B cell (primary cell): ENCODE measurements around the gene ANKFN1. TPM values are rescaled to one million over a fixed set of nuclear protein-coding genes. Genes with fewer than 3 reads are reported as not detected.

Experiments used
- ATAC-seq: fragments of 200-7000 bp; cut with Tn5 transposase; one replicate; pipeline ENCODE4 v1.10.0; 2021; ENCODE audit warnings: low read depth, mild to moderate bottlenecking, moderate number of reproducible peaks, moderate library complexity
- CTCF ChIA-PET: fragments of 350-600 bp; sonication (Branson Sonifier 250); formaldehyde crosslinking; loops from one replicate; lab custom pipeline; 2021; ENCODE audit warnings: antibody characterized with exemption, inconsistent platforms; lab: Charles Lee
- POLR2A ChIA-PET: fragments of 350-600 bp; sonication (Branson Sonifier 250); formaldehyde crosslinking; loops from one replicate; lab custom pipeline; 2021; ENCODE audit warnings: antibody characterized with exemption; lab: Charles Lee
- DNase-seq: peaks from one replicate; pipeline ENCODE4 v3.0.0; 2013
- H2AFZ ChIP-seq: 2 replicates; pipeline ENCODE4 v1.6.1; 2012; ENCODE audit warnings: mild to moderate bottlenecking, low read depth, low read length; ENCODE audit not compliant: insufficient read depth, poor library complexity, severe bottlenecking
- H3K27ac ChIP-seq, 2 donors: 1 replicate in 1 of 2; 2 replicates in 1 of 2; pipeline ENCODE4 v1.5.1; 2012 to 2013; ENCODE audit warnings: low read length in 2 of 2, mild to moderate bottlenecking in 2 of 2, moderate library complexity in 1 of 2
- H3K27me3 ChIP-seq, 4 experiments: fragments of 200-600 bp in 1 of 4; sonication (generic) in 1 of 4; replicated peaks in 1 of 4; 1 replicate in 2 of 4; 2 replicates in 2 of 4; pipeline versions ENCODE4 v1.6.1 to v1.7.0; 2013 to 2016; ENCODE audit warnings: low read length in 3 of 4, mild to moderate bottlenecking in 2 of 4, mixed read lengths in 1 of 4, moderate library complexity in 1 of 4; ENCODE audit not compliant: insufficient read depth in 4 of 4, control insufficient read depth in 3 of 4; ENCODE audit errors: control extremely low read depth in 1 of 4
- H3K36me3 ChIP-seq, 2 experiments: replicated peaks in 1 of 2; 1 replicate in 1 of 2; 2 replicates in 1 of 2; pipeline versions ENCODE4 v1.6.1 to v1.7.1; 2013; ENCODE audit warnings: low read length in 1 of 2; ENCODE audit not compliant: insufficient read depth in 2 of 2, control insufficient read depth in 1 of 2; ENCODE audit errors: control extremely low read depth in 1 of 2, extremely low read depth in 1 of 2
- H3K4me1 ChIP-seq, 2 donors: fragments of 200-600 bp in 1 of 2; sonication (generic) in 1 of 2; 1 replicate in 1 of 2; 2 replicates in 1 of 2; pipeline versions ENCODE4 v1.5.1 to v1.6.1; 2013 to 2017; ENCODE audit warnings: low read length in 2 of 2; ENCODE audit not compliant: control insufficient read depth in 2 of 2, insufficient read depth in 2 of 2
- H3K4me2 ChIP-seq: replicated peaks from 2 replicates; pipeline ENCODE3; 2012; ENCODE audit warnings: mild to moderate bottlenecking, low read depth, low read length; ENCODE audit not compliant: poor library complexity, severe bottlenecking
- H3K4me3 ChIP-seq, 5 experiments: fragments of 200-600 bp in 1 of 5; sonication (generic) in 1 of 5; 1 replicate in 3 of 5; 2 replicates in 2 of 5; pipeline versions ENCODE4 v1.5.1 to v1.7.0; 2011 to 2016; ENCODE audit warnings: low read length in 4 of 5, mild to moderate bottlenecking in 4 of 5, low read depth in 2 of 5, control low read depth in 1 of 5, moderate library complexity in 1 of 5; ENCODE audit not compliant: insufficient read depth in 1 of 5; ENCODE audit errors: control extremely low read depth in 1 of 5, extremely low read depth in 1 of 5
- H3K79me2 ChIP-seq: fragments of 200-600 bp; sonication (generic); one replicate; pipeline ENCODE4 v1.6.0; 2016; ENCODE audit warnings: low read length; ENCODE audit not compliant: control insufficient read depth, insufficient read depth
- H3K9ac ChIP-seq: fragments of 200-600 bp; sonication (generic); 2 replicates; pipeline ENCODE4 v1.6.1; 2017; ENCODE audit warnings: mild to moderate bottlenecking, low read length, moderate library complexity
- H3K9me3 ChIP-seq, 3 donors: one replicate each; pipeline versions ENCODE4 v1.6.1 to v1.7.1; 2013; ENCODE audit warnings: low read length in 2 of 3; ENCODE audit not compliant: control insufficient read depth in 2 of 3, insufficient read depth in 1 of 3; ENCODE audit errors: control extremely low read depth in 1 of 3
- H4K20me1 ChIP-seq: 2 replicates; pipeline ENCODE4 v1.6.0; 2012; ENCODE audit warnings: mild to moderate bottlenecking, low read length; ENCODE audit not compliant: insufficient read depth, control insufficient read depth, poor library complexity, severe bottlenecking
- H3K27ac Mint-ChIP-seq: one replicate; pipeline ENCODE4 v1.8.0; 2021; ENCODE audit warnings: mixed read lengths
- H3K27me3 Mint-ChIP-seq: one replicate; pipeline ENCODE4 v1.8.0; 2021; ENCODE audit warnings: mixed read lengths
- H3K4me1 Mint-ChIP-seq: one replicate; pipeline ENCODE4 v1.8.0; 2021; ENCODE audit warnings: mixed read lengths
- H3K4me3 Mint-ChIP-seq: one replicate; pipeline ENCODE4 v1.8.0; 2021; ENCODE audit warnings: mixed read lengths
- H3K9me3 Mint-ChIP-seq: one replicate; pipeline ENCODE4 v1.8.0; 2022; ENCODE audit warnings: mixed read lengths; ENCODE audit not compliant: insufficient read depth
- CTCF ChIP-seq: fragments of 200-600 bp; IDR thresholded peaks from one replicate; pipeline ENCODE4 v1.8.0; 2022; ENCODE audit warnings: antibody characterized with exemption, mild to moderate bottlenecking
- EZH2 ChIP-seq: IDR thresholded peaks from 2 replicates; pipeline ENCODE4 v1.6.1; 2012; ENCODE audit warnings: borderline replicate concordance, low read depth, mild to moderate bottlenecking, moderate library complexity, low read length; ENCODE audit not compliant: insufficient read depth, poor library complexity, severe bottlenecking
- WGBS: methylation state at CpG from one replicate; pipeline ENCODE4 v1.1.5; 2013; ENCODE audit warnings: missing lambda C conversion rate; ENCODE audit not compliant: insufficient coverage; 5-methylcytosine and 5-hydroxymethylcytosine counted together
- intact Hi-C: fragments of 100-400 bp; cut with micrococcal nuclease; formaldehyde crosslinking; loops from one replicate; pipeline ENCODE4 v1.10.0; 2022
- polyA plus RNA-seq: library from polyadenylated mRNA; depleted of rRNA; stranded (reverse); fragments of >200 nt; gene quantifications from 2 replicates; pipeline ENCODE4 v1.2.3, GENCODE V29; 2012
- total RNA-seq, 2 donors: library from RNA; stranded (reverse); fragments of 120-200 nt in 1 of 2; gene quantifications; 1 replicate in 1 of 2; 2 replicates in 1 of 2; pipeline versions ENCODE4 v1.2.3 to v1.2.4, GENCODE V29; 2013 to 2022

The ANKFN1 gene
- total and polyA plus RNA-seq, 2 donors (not counting 1 experiment from before 2014, with no cell fraction given): not detected

GRCh38 chr17:56130631-56131030 is 22.6 kb upstream of the ANKFN1 start:
- POLR2A ChIA-PET: no interaction called here
- intact Hi-C loops: no loop called here

DNA sequence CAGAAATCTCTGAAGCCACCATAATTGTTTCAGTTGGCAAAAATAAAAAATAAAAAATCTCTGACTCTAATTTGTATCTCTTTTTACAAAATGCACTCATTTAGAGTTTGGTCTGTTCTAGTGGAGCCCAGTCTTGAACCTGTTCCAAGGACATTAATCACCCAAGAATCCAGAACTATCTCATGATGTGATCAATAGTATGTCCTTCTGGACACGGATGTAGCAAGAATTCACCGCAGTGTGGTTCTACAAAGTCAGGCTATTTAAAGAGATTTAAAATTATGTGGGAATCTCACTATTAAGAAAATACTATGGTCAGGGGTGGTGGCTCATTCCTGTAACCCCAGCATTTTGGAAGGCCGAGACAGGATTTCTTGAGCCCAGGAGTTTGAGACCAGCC is 21.8 kb upstream of the ANKFN1 start:
- Mint-ChIP-seq H3K9me3 (no peaks in the 10 kb centered on the region), H3K27ac (no peak overlapping the region), H3K4me1 (no peaks in the 10 kb centered on the region), H3K27me3 (peaks cover 5% of the 10 kb centered on the region), H3K4me3 (no peak overlapping the region)
- no peak overlapping the region for H2AFZ ChIP-seq
- ATAC-seq (no peak), DNase-seq (no peak)
- no peak overlapping the region for H3K4me3 ChIP-seq
- no peaks in the 10 kb centered on the region for H4K20me1 ChIP-seq
- no peaks in the 10 kb centered on the region for H3K9me3 ChIP-seq
- H3K27me3 ChIP-seq: no peaks in the 10 kb centered on the region
- H3K36me3 ChIP-seq: no peaks in the 10 kb centered on the region
- H3K79me2 ChIP-seq: no peaks in the 10 kb centered on the region
- CTCF ChIA-PET: no interaction called here
- no peak overlapping the region for H3K9ac ChIP-seq
- no peak overlapping the region for H3K27ac ChIP-seq
- TF ChIP-seq CTCF (no peak), EZH2 (no peak)
- intact Hi-C loops: no loop called here
- no CpG with 5 or more reads among the region's 3 CpGs for WGBS
- POLR2A ChIA-PET: no interaction called here
- no peak overlapping the region for H3K4me2 ChIP-seq
- no peaks in the 10 kb centered on the region for H3K4me1 ChIP-seq

More at GRCh38 chr17:56130631-56131030, 22.6 kb upstream of the ANKFN1 start:
- Histone ChIP-seq H2AFZ (no peak overlapping the region), H4K20me1 (no peaks in the 10 kb centered on the region), H3K9ac (no peak overlapping the region), H3K9me3 (no peaks in the 10 kb centered on the region), H3K79me2 (no peaks in the 10 kb centered on the region), H3K4me3 (no peak overlapping the region), H3K4me1 (no peaks in the 10 kb centered on the region), H3K27ac (no peak overlapping the region), H3K27me3 (no peaks in the 10 kb centered on the region), H3K4me2 (no peak overlapping the region), H3K36me3 (no peaks in the 10 kb centered on the region)
- DNase-seq: no peak
- Mint-ChIP-seq H3K27ac (no peak overlapping the region), H3K9me3 (no peaks in the 10 kb centered on the region), H3K27me3 (no peaks in the 10 kb centered on the region), H3K4me1 (no peaks in the 10 kb centered on the region), H3K4me3 (no peak overlapping the region)
- ATAC-seq: no peak
- CTCF ChIA-PET: no interaction called here
- TF ChIP-seq CTCF (no peak), EZH2 (no peak)
- 100% methylated on average over 1 of the region's 1 CpG for WGBS
